Caco-2 (cell line): ENCODE data around the gene MB21D2. TPM values are rescaled to one million over a fixed set of nuclear protein-coding genes. Genes with fewer than 3 reads are reported as not detected.

Source experiments
- BruUV-seq: library from RNA; stranded (reverse); fragments of 400-500 nt; replicated peaks from 2 replicates; lab custom pipeline; 2021; lab: Mats Ljungman, UMichigan
- CTCF ChIA-PET: fragments of 300-600 bp; sonication (Branson Sonifier 250); formaldehyde crosslinking; loops from one replicate; lab custom pipeline; 2022; ENCODE audit warnings: antibody characterized with exemption; lab: Charles Lee
- POLR2A ChIA-PET: fragments of 300-600 bp; sonication (Branson Sonifier 250); formaldehyde crosslinking; loops from one replicate; lab custom pipeline; 2022; ENCODE audit warnings: antibody characterized with exemption; lab: Charles Lee
- DNase-seq, 2 experiments: peaks; one replicate each; pipeline versions ENCODE4 v3.0.0 to v3.0.0-alpha.2; 2020 to 2022
- H3K27me3 ChIP-seq: replicated peaks from 2 replicates; pipeline ENCODE4 v1.6.0; 2011; ENCODE audit warnings: low read length; ENCODE audit not compliant: control insufficient read depth, insufficient read depth
- H3K36me3 ChIP-seq: 2 replicates; pipeline ENCODE4 v1.5.1; 2011; ENCODE audit warnings: low read length; ENCODE audit not compliant: control insufficient read depth, insufficient read depth
- H3K4me1 ChIP-seq: fragments of 250-450 bp; sonication (Bioruptor Pico); 2 replicates; pipeline ENCODE4 v1.5.1; 2020; ENCODE audit warnings: mild to moderate bottlenecking
- H3K4me3 ChIP-seq: 2 replicates; pipeline ENCODE4 v1.5.1; 2011; ENCODE audit warnings: low read depth, mild to moderate bottlenecking, control low read depth, low read length
- H3K9me3 ChIP-seq: fragments of 250-450 bp; sonication (Bioruptor Pico); 2 replicates; pipeline ENCODE4 v1.5.1; 2020; ENCODE audit warnings: mild to moderate bottlenecking, moderate library complexity
- H3K27ac Mint-ChIP-seq: one replicate; pipeline ENCODE4 v1.8.0; 2022; ENCODE audit warnings: mixed read lengths; ENCODE audit not compliant: unreplicated experiment
- H3K27me3 Mint-ChIP-seq: one replicate; pipeline ENCODE4 v1.8.0; 2022; ENCODE audit warnings: mixed read lengths; ENCODE audit not compliant: insufficient read depth, unreplicated experiment
- H3K36me3 Mint-ChIP-seq: one replicate; pipeline ENCODE4 v1.8.0; 2022; ENCODE audit warnings: mild to moderate bottlenecking, mixed read lengths; ENCODE audit not compliant: insufficient read depth, unreplicated experiment
- H3K4me1 Mint-ChIP-seq: one replicate; pipeline ENCODE4 v1.8.0; 2022; ENCODE audit warnings: low read depth, mixed read lengths; ENCODE audit not compliant: unreplicated experiment
- H3K4me3 Mint-ChIP-seq: one replicate; pipeline ENCODE4 v1.8.0; 2022; ENCODE audit warnings: mild to moderate bottlenecking, moderate library complexity, mixed read lengths; ENCODE audit not compliant: unreplicated experiment
- H3K9me3 Mint-ChIP-seq: one replicate; pipeline ENCODE4 v1.8.0; 2022; ENCODE audit warnings: mixed read lengths; ENCODE audit not compliant: unreplicated experiment
- intact Hi-C: fragments of 100-400 bp; cut with micrococcal nuclease; formaldehyde crosslinking; loops from one replicate; pipeline ENCODE4 v1.10.0; 2022; ENCODE audit not compliant: unreplicated experiment
- total RNA-seq: library from RNA; stranded (reverse); gene quantifications from 2 replicates; pipeline ENCODE4 v1.2.3, GENCODE V29; 2022
- TF ChIP-seq, protein P1 (sequence below), 2 experiments: fragments of 200-600 bp in 1 of 2; IDR thresholded peaks; 1 replicate in 1 of 2; 2 replicates in 1 of 2; pipeline versions ENCODE4 v1.5.1 to v1.8.0; 2011 to 2022; ENCODE audit warnings: antibody characterized with exemption in 1 of 2, control low read depth in 1 of 2, inconsistent platforms in 1 of 2, low read depth in 1 of 2, low read length in 1 of 2, mild to moderate bottlenecking in 1 of 2, moderate library complexity in 1 of 2; ENCODE audit not compliant: insufficient read depth in 1 of 2, severe bottlenecking in 1 of 2, unreplicated experiment in 1 of 2

MB21D2 gene
- total RNA-seq, 1 experiment from 2014 or later = 11.0 TPM

DNA sequence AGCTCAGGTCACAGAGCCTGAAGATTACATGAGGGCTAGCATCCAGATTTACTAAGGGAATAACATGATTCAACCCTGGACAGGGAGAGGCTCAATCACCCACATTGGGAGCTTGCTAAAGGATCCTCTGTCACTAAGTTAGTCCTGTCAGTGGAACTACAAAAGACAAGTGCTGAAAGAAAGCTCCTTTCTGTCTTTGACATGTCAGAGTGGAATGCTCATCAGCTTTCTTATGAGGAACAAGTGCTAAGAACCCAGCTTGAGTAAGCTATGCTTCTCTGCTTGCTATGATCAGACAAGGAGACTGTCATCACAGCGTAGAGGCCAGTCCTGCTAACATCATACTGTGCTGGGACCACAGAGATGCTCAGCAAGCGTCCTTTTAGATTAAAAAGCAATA is 74.5 kb downstream of the MB21D2 start:
- DNase-seq = no peak
- Mint-ChIP-seq H3K27ac (no peak overlapping the region), H3K27me3 (no peaks in the 10 kb centered on the region), H3K4me1 (peaks cover 8% of the 10 kb centered on the region), H3K36me3 (no peaks in the 10 kb centered on the region), H3K4me3 (no peak overlapping the region), H3K9me3 (no peaks in the 10 kb centered on the region)
- POLR2A ChIA-PET = no interaction called here
- H3K9me3 ChIP-seq = no peaks in the 10 kb centered on the region
- no peaks in the 10 kb centered on the region for H3K36me3 ChIP-seq
- no peak overlapping the region for H3K4me3 ChIP-seq
- no peaks in the 10 kb centered on the region for H3K27me3 ChIP-seq
- peaks cover 17% of the 10 kb centered on the region for H3K4me1 ChIP-seq
- TF ChIP-seq, protein P1, sequence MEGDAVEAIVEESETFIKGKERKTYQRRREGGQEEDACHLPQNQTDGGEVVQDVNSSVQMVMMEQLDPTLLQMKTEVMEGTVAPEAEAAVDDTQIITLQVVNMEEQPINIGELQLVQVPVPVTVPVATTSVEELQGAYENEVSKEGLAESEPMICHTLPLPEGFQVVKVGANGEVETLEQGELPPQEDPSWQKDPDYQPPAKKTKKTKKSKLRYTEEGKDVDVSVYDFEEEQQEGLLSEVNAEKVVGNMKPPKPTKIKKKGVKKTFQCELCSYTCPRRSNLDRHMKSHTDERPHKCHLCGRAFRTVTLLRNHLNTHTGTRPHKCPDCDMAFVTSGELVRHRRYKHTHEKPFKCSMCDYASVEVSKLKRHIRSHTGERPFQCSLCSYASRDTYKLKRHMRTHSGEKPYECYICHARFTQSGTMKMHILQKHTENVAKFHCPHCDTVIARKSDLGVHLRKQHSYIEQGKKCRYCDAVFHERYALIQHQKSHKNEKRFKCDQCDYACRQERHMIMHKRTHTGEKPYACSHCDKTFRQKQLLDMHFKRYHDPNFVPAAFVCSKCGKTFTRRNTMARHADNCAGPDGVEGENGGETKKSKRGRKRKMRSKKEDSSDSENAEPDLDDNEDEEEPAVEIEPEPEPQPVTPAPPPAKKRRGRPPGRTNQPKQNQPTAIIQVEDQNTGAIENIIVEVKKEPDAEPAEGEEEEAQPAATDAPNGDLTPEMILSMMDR (IDR thresholded peaks at IDR 0.05; ENCODE audit: insufficient read depth in 1 of 2, low read depth in 1 of 2, low read length in 1 of 2, severe bottlenecking in 1 of 2, unreplicated experiment in 1 of 2) = no peak
- intact Hi-C loops = loop anchor here (5.0 kb wide), 1 partner anchor 34 kb away; no protein-coding TSS in a partner anchor
- no TSS peak for BruUV-seq
- CTCF ChIA-PET = interaction anchor here (1.5 kb wide), 1 partner anchor 46 kb away, joined by 4 read pairs; no protein-coding TSS in a partner anchor

DNA sequence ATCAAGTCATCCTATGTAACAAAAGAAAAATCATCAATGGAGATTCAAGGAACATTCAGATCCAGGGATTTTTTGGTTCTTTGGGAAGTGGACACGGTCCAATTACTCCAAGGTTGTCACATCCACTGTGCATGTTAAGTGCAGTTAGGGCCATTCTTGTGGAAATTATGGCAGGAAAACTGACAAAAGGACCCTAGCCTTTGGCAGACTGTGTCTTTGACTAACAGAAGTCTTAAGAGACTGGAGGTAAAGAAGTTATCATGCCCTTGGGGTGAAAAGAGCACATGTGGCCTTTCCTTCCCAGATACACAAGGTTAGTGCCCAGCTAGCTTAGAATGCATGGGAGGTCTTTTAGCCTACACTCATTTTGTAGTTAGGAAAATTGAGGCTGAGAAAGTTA is 74.9 kb downstream of the MB21D2 start:
- POLR2A ChIA-PET = no interaction called here
- DNase-seq = no peak
- H3K4me1 ChIP-seq = peaks cover 13% of the 10 kb centered on the region
- H3K4me3 ChIP-seq = no peak overlapping the region
- H3K4me1 Mint-ChIP-seq = peaks cover 8% of the 10 kb centered on the region
- H3K36me3 Mint-ChIP-seq = no peaks in the 10 kb centered on the region
- no peaks in the 10 kb centered on the region for H3K27me3 ChIP-seq
- TF ChIP-seq, protein P1 (IDR thresholded peaks at IDR 0.05; ENCODE audit: insufficient read depth in 1 of 2, low read depth in 1 of 2, low read length in 1 of 2, severe bottlenecking in 1 of 2, unreplicated experiment in 1 of 2) = no peak
- H3K27ac Mint-ChIP-seq = no peak overlapping the region
- CTCF ChIA-PET = interaction anchor here (1.5 kb wide), 1 partner anchor 47 kb away, joined by 4 read pairs; no protein-coding TSS in a partner anchor
- no peak overlapping the region for H3K4me3 Mint-ChIP-seq
- H3K9me3 Mint-ChIP-seq = no peaks in the 10 kb centered on the region
- H3K27me3 Mint-ChIP-seq = no peaks in the 10 kb centered on the region
- intact Hi-C loops = loop anchor here (5.0 kb wide), 1 partner anchor 35 kb away; no protein-coding TSS in a partner anchor
- no peaks in the 10 kb centered on the region for H3K36me3 ChIP-seq
- H3K9me3 ChIP-seq = no peaks in the 10 kb centered on the region
- BruUV-seq = no TSS peak

DNA sequence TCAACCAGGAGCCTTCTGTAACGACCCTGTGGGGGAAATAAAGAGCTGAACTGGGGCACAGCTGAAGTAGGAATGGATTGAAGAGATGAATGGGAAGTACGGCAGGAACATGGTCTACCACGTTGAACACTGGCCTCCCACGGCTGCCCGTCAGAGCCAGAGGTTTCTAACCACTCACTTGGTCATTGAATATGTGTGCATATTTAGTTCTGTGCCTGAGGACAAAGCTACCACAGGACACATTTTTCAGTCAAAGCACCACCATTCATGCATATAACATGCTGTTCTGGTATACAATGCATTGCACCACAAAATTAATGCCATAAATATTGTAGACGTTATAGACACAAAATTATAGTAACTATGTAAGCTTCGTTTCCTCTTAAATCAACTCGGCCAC is 75.5 kb downstream of the MB21D2 start:
- no peak for DNase-seq
- H3K36me3 Mint-ChIP-seq = no peaks in the 10 kb centered on the region
- no peak overlapping the region for H3K4me3 Mint-ChIP-seq
- H3K4me1 Mint-ChIP-seq = peaks cover 8% of the 10 kb centered on the region
- no peaks in the 10 kb centered on the region for H3K9me3 ChIP-seq
- no peaks in the 10 kb centered on the region for H3K27me3 Mint-ChIP-seq
- BruUV-seq = no TSS peak
- H3K27me3 ChIP-seq = no peaks in the 10 kb centered on the region
- TF ChIP-seq, protein P1 (IDR thresholded peaks at IDR 0.05; ENCODE audit: insufficient read depth in 1 of 2, low read depth in 1 of 2, low read length in 1 of 2, severe bottlenecking in 1 of 2, unreplicated experiment in 1 of 2) = no peak
- CTCF ChIA-PET = no interaction called here
- H3K36me3 ChIP-seq = no peaks in the 10 kb centered on the region
- POLR2A ChIA-PET = no interaction called here
- intact Hi-C loops = loop anchor here (5.0 kb wide), 1 partner anchor 35 kb away; no protein-coding TSS in a partner anchor
- H3K4me1 ChIP-seq = peaks cover 8% of the 10 kb centered on the region
- H3K4me3 ChIP-seq = no peak overlapping the region
- H3K27ac Mint-ChIP-seq = peak overlapping the region; percentile 11
- no peaks in the 10 kb centered on the region for H3K9me3 Mint-ChIP-seq
